HK-2 (cell line): ENCODE results near the gene DNMT3A.

Source experiments
- DNase-seq: peaks from one replicate; pipeline ENCODE4 v3.0.0-alpha.2; 2018; ENCODE audit not compliant: unreplicated experiment

DNMT3A gene

DNA sequence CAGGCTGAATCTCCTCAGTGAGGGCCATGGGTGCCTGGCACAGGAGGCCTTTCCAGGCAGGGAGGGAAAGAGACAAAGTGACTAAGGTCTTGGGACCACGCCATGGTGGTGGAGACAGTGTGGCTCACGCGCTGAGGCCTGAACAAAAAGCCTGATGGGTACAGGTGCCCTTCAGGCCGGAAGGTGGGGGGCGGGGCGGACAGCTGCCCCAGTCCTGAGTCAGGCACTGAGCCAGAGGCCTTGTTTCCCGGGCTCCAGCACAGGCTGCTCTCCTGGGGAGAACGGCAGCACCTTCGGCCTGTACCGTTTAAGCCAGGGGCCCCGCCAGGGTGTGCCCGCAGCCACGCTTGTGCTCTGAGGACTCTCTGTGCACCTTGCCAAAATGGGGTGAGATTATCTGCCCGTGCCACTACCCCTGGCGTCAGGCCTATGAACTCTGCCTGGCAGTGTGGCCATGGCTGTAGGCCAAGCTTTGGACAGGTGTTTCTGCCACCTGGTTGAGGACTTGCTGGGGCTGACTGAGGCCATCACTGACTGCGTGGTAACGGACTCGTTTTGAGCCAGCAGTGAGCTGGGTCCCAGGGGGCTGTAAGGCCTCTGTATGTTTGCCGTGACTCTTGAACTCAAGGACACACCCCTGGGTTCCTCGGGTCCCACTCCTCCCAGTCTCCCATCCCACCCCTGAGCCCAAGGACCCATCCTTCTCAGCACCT lies 31.7 kb upstream of the DNMT3A start:
- no peak for DNase-seq

DNA sequence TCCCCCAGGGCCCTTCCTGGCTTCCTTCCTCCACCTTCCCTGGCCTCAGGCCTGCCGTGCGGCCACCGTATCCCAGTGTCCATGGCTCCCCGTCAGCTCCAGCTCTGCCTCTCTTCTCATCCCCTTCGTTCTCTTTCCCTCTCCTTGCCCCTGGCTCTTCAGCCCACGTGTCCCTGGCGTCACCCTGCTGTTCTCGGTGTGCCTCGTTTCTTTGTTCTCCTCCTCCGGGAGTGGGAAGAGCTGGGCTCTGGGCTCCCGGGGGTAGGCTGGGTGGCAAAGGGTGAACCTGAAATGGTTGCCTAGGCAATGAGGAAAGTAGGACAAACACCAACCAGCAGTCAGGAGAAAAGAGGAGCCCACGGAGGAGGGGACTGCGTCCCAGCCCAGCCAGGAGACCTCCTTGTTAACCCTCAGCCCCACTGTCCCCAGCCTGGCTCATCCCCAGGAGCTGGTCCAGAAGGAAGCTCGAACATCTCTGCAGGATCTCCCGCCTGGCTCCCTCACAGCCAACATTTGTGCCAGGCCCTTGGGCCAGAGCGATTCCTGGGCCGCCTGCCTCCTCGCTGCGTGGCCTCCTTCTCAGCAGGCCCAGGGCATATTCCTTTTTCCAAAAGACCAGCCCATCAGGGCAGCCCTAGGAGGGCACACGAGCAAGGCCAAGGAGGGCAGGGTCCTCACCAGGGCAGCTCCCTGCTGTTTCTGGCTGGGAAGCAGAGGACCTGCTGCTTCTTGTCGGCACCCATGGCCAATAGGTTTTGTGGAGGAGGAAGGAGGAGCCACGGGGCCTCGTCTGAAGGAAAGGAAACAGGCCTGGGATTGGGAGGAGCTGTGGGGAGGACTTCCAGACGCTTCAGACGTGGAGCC lies 30.9 kb upstream of the DNMT3A start:
- no peak for DNase-seq

DNA sequence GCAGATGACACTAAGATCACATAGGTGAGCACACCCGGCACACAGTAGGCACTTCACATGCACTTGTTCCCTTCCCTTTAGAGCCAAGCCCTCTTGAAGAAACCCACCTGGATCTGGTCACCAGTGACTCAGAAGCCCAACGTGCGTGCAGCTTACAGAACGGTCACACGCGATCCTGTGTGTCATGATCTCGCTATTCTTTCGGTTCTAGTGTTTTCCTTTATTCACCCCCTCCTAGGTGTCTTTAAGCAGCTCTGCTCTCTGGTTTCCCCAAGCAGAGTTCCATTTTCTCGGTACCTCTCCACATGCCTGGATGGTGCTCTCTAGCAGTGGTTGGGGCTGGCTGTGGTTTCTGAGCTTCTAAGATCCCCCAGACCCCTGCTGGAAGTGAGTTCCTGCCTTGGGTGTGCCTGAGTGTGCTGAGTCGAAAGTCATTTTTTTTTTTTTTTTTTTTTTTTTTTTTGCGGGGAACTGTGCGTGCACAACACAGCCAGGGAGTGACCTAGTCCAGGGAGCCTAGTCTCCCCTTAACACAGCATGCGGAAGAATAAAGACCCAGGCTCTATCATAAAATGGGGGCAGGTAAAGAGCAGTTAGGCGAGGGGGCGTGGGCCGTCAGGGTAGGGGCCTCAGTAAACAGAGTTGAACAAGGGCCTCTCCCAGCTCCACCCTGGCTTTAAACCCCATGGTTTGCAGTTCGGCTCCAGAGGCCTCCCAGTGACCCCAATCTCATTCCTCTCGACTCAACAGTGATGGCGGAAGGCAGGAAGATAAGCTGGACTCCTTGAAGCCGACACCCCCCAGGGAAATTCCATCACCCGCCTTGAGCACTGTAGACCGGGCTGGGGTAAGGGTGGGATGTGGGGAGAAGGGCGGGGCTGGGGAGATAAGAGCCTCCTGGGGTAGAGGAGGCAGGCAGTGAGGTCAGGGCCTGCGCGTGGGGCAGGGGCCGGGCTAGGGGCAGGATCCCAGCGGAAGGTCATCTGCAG lies 29.8 kb upstream of the DNMT3A start:
- DNase-seq: no peak

DNA sequence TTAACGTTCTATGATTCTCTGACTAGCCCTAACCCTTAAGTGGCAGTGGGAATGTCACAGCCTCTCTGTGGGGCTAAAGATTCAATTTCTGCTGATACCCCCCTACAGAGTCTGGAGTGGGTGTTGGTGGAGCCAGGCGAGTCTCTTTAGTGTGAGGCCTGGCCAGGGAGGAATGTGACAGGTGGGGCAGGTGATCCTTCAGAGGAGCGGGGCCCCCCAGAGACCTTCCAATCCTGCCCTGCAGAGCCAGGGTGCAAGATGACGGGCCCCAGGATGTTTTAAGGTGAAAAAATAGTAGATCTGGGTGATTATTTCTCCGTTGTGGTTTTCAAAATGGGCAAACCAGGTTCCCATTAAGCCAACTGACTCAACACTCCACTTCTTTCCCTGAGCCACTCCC lies 28.2 kb upstream of the DNMT3A start:
- no peak for DNase-seq

DNA sequence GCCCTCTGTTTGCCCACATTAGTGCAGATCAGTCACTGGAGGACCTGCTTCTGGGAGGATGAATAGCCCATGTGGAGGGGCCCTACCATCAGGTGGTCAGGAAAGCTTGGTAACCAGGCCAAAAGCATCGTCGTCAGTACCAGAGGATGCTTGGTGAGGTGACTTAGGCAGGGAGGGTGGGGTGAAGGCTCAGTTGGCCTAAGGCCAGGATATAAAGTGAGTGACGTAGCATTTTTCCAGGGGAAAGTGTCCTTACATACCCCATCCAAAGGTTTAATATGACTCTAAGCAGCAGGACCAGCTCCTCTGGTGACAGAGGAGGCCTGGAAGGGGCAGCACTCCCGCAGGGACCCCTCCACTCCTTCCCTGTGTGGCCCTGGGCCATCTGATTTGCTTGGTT lies 27.7 kb upstream of the DNMT3A start:
- DNase-seq: no peak

DNA sequence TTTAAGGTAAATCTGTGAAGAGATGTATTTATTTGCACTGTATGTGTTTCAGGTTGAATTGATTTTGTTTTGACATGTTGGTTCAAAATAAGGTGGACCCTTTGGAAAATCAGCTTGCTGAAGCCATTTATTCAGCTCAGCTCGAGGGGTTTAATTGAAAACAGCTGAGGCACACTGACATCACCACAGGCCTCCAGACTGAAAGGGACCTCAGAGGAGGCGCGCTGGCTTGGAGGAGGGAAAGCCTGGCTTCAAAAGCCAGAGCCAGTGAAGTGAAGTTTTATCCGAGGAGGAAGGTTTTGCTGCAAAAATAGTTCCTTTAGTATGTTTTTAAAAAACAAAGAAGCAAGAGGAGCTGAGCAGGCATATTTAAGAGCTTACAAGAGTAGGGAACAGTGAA lies 26.9 kb upstream of the DNMT3A start:
- no peak for DNase-seq

DNA sequence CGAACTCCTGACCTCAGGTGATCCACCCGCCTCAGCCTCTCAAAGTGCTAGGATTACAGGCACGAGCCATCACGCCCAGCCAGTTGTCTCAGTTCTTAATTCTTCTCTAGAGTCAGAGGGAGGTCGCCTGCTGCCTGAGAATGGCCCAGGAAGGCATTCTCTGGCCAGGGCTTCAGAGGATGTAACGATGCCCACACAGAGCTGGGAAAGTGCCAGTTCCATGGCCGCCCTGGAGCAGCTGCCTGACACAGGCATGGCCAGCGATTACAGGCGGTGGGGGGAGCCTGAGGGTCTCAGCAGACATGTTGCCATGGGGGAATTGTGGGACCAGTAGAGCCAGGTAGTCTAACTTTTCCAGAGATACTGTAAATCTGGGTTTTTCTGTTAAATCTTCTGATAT lies 25.6 kb upstream of the DNMT3A start:
- no peak for DNase-seq

DNA sequence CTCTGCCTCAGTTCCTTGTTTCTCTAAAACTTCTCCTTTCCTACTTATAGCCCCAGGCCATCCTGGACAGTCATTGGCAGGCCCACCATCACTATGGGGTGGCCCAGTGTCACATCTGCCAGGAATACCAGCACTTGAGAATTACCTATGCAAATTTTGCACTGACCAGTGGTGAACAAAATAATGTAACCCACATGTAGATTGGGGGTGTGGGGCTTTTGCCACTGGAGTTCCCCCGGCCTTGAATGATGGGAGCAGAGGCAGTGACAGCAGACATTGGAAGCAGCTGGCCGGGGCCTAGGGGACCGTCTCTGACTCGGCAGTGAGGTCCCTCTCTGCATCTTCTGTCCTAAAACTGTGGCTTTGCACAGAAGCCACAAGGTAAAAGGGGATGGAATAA lies 24.9 kb upstream of the DNMT3A start:
- DNase-seq: no peak

DNA sequence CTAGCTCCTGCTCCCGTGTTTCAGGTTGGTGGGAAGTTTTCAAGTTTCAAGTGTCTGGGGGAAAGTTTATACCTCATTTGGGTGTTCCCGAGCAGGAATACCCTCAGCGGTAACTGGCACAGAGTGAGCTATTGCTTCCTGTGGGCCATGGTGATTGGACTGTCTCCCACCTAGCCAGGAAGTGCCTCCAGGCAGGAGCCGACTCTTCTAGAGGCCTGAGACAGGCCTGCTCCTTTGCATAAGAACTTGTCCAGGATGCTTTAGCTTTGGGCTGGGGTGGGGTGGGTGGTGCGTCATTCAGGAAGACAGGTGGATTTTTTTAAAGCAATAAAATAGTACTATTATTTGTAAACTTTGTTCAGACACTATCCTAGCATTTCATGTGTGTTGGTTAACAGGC lies 23.5 kb upstream of the DNMT3A start:
- DNase-seq: no peak

DNA sequence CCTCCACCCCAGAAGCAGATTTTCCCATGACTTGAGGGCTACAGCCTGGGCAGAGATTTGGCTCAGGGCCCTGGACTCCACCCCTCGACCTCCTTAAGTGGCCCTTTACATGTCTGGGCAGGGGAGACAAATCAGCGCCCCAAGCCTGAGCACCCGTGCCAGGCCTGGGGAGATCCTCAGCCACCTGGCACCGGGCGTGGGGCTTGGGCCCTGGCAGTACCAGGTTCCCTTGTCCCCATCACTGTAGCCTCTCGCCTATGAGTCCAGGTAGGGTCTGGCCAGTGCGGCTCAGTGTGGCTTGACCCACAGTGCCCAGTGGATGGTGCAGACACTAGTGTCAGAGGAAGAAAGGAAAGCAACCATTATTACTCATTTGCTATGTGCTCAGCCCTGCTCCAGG lies 22.0 kb upstream of the DNMT3A start:
- DNase-seq: no peak

DNA sequence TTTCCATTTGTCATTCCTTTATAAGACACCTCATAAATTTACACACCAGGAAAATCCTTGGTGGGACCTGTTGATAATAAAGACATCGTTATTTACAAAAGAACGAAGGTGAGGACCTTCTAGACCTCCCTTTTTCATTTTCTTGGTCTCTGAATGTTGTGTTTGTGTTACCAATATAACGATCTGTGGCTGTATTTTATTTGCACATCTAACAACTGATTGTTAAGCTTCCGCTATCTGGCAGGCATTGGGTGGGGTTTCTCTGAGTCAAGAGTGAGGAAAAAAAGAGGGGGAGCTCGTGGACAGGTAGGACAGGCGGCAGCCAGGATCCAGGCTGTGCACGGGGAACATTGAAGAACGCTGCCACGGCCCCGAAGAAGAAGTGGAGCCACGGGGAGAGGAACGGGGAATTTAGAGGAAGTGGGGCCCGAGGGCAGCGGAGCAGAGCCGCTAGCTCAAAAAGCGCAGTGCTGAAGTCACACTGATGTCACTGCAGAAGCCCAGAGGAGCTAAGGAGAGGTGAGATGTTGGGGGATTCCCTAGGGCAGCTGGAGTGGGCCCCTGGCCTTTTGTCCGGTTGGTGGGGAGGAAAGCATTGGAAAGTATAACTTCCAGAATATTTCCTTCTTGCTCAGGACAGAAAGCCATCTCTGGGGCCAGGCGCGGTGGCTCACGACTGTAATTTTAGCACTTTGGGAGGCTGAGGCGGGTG lies 20.9 kb upstream of the DNMT3A start:
- DNase-seq: no peak

DNA sequence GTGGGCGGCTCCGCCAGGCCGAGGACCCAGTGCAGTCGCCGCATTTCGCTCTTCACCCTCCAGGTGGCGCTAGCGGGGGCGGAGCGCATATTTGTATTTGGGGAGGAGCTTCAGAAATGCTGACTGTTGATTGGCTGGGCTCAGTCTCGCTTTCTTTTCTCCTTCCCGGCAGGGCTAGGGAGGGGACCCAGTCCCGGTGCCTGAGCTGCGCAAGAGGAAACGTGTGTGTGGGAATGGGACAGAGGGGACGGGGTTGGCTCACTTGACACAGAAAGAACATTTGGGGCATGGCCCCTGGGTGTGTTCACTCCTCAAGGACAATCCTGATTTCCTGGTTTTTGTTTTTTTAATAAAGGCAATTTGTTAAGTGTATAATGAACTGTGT lies 20.3 kb upstream of the DNMT3A start:
- DNase-seq: peak; percentile 98

DNA sequence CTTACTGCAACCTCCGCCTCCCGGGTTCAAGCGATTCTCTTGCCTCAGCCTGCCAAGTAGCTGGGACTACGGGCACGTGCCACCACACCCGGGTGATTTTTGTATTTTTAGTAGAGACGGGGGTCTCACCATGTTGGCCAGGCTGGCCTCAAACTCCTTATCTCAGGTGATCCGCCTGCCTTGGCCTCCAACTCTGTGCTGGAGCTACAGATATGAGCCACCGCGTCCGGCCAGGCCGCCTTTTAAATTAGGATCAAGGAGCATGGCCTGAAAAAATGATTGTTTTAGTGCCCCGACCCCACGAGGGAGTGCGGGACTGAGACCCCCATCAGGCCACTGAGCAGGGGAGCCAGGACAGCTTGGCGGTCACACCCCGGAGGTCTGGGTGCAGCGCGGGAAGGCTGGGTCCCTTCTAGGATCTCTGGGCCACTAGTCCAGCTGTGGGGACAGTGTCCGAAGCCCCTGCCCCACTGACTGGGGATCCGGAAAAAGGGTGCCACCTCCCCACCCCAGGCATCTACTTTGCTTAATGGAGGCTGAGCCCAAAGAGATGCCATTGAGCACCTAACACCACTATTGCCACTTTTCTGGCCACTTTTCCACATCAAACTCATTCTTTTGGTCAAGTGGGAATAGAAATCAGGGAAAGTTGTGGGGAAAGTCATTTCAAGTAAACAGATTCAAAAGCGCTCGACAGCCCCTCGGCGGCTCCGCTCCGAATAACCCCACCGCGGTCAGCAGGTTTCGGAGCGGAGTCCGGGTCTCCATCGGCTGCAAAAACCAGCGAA lies 19.7 kb upstream of the DNMT3A start:
- DNase-seq: no peak

DNA sequence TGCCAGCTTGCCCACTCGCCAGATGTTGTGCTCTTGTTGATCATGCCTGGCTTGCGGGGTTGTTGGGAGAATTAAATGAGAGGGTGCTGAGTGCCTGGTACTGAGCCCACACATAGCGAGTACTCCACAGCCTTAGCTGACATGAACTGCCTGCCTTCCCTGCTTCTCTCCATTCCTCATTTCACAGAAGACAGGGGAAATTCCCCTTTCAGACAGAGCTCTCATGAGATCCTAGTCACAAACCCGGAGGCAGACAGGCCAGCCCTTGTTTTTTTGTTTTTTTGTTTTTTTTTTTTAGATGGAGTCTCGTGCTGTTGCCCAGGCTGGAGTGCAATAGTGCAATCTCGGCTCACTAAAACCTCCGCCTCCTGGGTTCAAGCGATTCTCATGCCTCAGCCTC lies 17.1 kb upstream of the DNMT3A start:
- DNase-seq: no peak

DNA sequence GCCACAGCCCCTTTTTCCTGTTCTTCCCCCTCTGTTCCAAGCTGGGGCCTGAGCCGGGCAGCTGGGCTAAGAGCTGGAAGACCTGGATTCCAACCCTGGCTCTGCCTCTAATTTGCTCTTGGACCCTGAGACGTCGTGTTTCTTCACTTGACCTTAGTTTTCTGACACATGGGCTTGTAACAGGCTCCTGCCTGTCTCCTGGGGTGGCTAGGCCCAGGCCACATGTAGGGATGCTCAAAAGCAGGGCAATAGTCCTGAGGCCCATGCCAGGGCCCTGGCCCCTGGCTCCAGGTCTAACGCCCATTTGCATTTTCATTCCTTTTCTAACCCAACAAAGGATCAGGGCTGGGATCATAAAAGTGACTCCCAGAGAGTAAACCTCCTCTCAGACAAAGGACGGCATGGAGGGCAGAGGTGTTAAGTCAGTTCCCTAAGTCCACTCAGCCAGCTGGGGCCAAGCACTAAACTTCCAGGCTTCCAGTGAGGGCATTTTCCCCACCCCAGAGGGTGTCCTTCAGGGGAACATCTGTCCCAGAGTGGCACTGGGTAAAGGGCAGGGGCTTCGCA lies 16.6 kb upstream of the DNMT3A start:
- DNase-seq: no peak

DNA sequence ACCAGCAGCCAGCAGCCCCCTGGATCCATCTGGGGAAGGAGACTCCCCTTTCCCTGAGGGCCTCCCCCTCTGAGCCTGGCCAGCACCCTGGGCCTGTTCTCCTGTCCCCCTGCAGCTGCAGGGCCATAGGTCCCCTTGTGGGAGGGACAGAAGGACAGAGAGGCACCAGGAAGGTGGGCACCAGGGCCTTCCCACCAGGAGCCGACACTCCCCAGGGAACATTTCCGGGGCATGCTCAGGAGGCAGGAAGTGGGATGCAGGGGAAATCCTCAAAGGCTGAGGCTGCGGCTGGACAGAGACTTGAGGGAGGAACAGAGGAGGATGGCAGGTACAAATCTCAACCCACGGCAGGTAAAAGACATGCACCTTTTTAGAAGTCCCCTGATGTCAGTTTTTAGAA lies 14.4 kb upstream of the DNMT3A start:
- DNase-seq: no peak

DNA sequence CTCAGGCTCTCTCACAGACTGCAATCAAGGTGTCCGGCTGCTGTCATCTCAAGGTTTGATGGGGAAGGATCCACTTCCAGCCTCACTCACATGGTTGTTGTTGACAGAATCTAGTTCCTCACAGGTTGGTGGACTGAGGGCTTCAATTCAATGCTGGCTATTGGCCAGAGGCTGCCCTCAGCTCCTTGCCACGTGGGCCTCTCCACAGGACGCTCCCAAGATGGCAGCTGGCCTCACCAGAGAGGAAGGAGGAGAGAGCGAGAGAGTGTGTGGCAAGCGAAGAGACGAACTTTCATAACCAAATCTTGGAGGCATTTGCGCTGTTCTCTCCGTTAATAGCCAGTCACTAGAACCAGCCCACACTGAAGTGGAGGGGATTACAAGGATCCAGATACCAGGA lies 13.5 kb upstream of the DNMT3A start:
- no peak for DNase-seq

DNA sequence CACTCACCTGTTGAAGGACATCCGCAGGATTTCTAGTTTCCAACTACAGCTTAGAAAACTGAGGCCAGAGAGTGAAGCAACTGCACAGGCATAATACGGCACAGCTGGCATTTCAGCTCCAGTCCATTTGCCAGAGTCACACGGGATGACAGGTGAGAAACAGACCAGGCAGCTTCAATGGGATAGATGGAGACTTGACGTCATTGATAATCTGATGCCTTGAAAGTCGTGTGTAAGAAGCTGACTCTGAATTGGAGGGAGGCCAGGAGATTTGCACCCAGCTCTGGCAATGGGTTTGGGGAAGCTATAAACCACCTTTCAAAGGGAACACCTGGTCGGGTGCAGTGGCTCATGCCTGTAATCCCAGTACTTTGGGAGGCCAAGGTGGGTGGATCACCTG lies 12.4 kb upstream of the DNMT3A start:
- no peak for DNase-seq

DNA sequence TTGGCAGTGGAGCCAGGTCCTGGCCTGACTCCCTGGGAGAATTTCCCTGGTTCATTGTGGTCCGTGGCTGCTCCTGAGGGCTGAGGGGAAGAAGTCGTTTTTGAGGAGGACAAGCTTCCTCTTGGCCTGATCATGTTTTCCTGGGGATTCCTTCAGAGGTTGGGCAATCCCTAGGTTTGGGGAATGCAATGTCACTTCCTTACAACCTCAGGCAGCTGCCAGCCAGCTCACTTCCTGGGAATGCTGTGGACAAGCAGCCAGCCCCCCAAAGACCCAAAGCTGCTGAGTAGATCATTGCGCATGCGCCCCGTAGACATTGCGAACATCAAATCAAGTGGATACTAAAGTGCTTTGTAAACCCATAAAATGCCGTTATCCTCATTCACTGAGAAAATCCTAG lies 7.7 kb upstream of the DNMT3A start:
- DNase-seq: no peak

DNA sequence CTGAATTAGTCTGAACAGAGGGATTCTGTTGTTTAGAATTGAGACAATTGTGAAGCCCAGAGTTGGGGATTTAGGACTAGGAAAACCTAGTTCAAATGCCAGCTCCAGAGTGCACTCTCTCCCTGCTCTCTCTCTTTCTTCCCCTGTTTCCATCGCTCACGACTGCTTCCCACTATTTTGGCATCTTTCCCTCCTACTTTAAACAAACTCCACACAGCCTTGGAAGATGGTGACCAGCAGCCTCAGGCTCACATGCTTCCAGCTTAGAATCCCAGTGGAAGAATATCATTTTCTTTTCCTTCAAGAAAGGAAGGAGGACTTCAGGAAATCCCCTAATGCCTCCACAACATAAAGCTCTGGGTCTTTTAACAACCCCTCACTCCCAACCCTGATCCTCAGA lies 6.1 kb upstream of the DNMT3A start:
- DNase-seq: no peak
